Gastrocnemius medialis (tissue), 4 donors: ENCODE data around the gene ADD2. TPM values are rescaled to one million over a fixed set of nuclear protein-coding genes. Genes with fewer than 3 reads are reported as not detected.

Experiments used
- ATAC-seq, 2 donors: fragments of 150-250 bp; one replicate each; pipeline ENCODE4 v1.9.1; 2016
- DNase-seq, 2 donors: peaks; one replicate each; pipeline ENCODE4 v3.0.0-alpha.2; 2019
- H3K27ac ChIP-seq, 4 donors: fragments of 200-600 bp; sonication (generic); 1 replicate in 1 of 4; 2 replicates in 3 of 4; pipeline ENCODE4 v1.5.1; 2016 to 2018; ENCODE audit warnings: mild to moderate bottlenecking in 2 of 4, moderate library complexity in 1 of 4
- H3K27me3 ChIP-seq, 3 donors: fragments of 200-600 bp; sonication (generic) in 2 of 3; 1 replicate in 1 of 3; 2 replicates in 2 of 3; pipeline versions ENCODE4 v1.5.1 to v1.6.0; 2016 to 2019; ENCODE audit warnings: mild to moderate bottlenecking in 1 of 3, moderate library complexity in 1 of 3
- H3K36me3 ChIP-seq, 2 donors: fragments of 200-600 bp; sonication (generic) in 1 of 2; one replicate each; pipeline ENCODE4 v1.5.1; 2017 to 2018
- H3K4me1 ChIP-seq, 2 donors: fragments of 200-600 bp; sonication (generic) in 1 of 2; one replicate each; pipeline ENCODE4 v1.5.1; 2016 to 2017; ENCODE audit warnings: mild to moderate bottlenecking in 2 of 2
- H3K4me3 ChIP-seq, 4 donors: fragments of 200-600 bp; sonication (generic) in 3 of 4; 1 replicate in 1 of 4; 2 replicates in 3 of 4; pipeline ENCODE4 v1.5.1; 2016 to 2019; ENCODE audit warnings: mild to moderate bottlenecking in 2 of 4
- H3K9me3 ChIP-seq, 3 donors: fragments of 200-600 bp; sonication (generic) in 2 of 3; 1 replicate in 1 of 3; 2 replicates in 2 of 3; pipeline ENCODE4 v1.5.1; 2016 to 2019
- CTCF ChIP-seq, 5 experiments: fragments of 450-650 bp in 3 of 5; fragments of 200-600 bp in 2 of 5; sonication (generic) in 2 of 5; IDR thresholded peaks in 4 of 5; conservative IDR thresholded peaks in 1 of 5; 1 replicate in 4 of 5; 2 replicates in 1 of 5; pipeline ENCODE4 v1.5.1; 2016 to 2019; ENCODE audit warnings: antibody characterized with exemption in 5 of 5, mild to moderate bottlenecking in 3 of 5, moderate library complexity in 3 of 5
- POLR2A ChIP-seq, 2 donors: fragments of 450-650 bp; IDR thresholded peaks; one replicate each; pipeline ENCODE4 v1.6.1; 2017; ENCODE audit warnings: antibody characterized with exemption in 2 of 2, mild to moderate bottlenecking in 2 of 2, moderate library complexity in 2 of 2
- in situ Hi-C, 4 donors: fragments of 200-750 bp; cut with MboI; loops; one replicate each; pipeline versions ENCODE4 v1.15.0 to v1.8.0; 2017; ENCODE audit warnings: low sequenced_read_pairs in 4 of 4
- intact Hi-C: fragments of 100-400 bp; cut with DNase I; formaldehyde crosslinking; loops from one replicate; pipeline ENCODE4 v1.15.1; 2023; ENCODE audit warnings: low total_unique reads
- total RNA-seq, 4 donors: library from RNA; depleted of rRNA; stranded (reverse); fragments of >200 nt; gene quantifications; one replicate each; pipeline versions ENCODE4 v1.1.0 to v1.2.3, GENCODE V29; 2016

Gene ADD2
- total RNA-seq, 4 donors from 2014 or later, result 0.20 to 0.75 (median 0.48) TPM

GRCh38 chr2:70732766-70733645 is 35.0 kb downstream of the ADD2 start:
- no peak for ATAC-seq
- Histone ChIP-seq H3K4me1 (no peaks in the 10 kb centered on the region), H3K27me3 (peaks cover 0 to 8% (median 8%) of the 10 kb centered on the region in 3 donors), H3K27ac (no peak overlapping the region), H3K9me3 (no peaks in the 10 kb centered on the region), H3K36me3 (no peaks in the 10 kb centered on the region), H3K4me3 (no peak overlapping the region)
- TF ChIP-seq POLR2A (IDR thresholded peaks at IDR 0.05) (no peak), CTCF (IDR thresholded peaks at IDR 0.05 in 4 of 5, conservative IDR thresholded peaks at IDR 0.05 in 1 of 5) (no peak)
- intact Hi-C loops, result no loop called here
- in situ Hi-C loops, result no loop called here
- no peak for DNase-seq

- Histone ChIP-seq H3K27ac (no peak overlapping the region), H3K4me3 (no peak overlapping the region), H3K36me3 (no peaks in the 10 kb centered on the region), H3K9me3 (no peaks in the 10 kb centered on the region), H3K27me3 (peaks cover 0 to 8% (median 8%) of the 10 kb centered on the region in 3 donors), H3K4me1 (no peaks in the 10 kb centered on the region)
- TF ChIP-seq CTCF (IDR thresholded peaks at IDR 0.05 in 4 of 5, conservative IDR thresholded peaks at IDR 0.05 in 1 of 5) (no peak), POLR2A (IDR thresholded peaks at IDR 0.05) (no peak)
- ATAC-seq, result no peak
- in situ Hi-C loops (no loop called here), intact Hi-C loops (no loop called here)
- DNase-seq, result no peak
Measured at GRCh38 chr2:70730730-70731129, 37.3 kb downstream of the ADD2 start.

GRCh38 chr2:70729647-70730046 is 38.4 kb downstream of the ADD2 start:
- no peak for TF ChIP-seq POLR2A (IDR thresholded peaks at IDR 0.05)
- no peak for TF ChIP-seq CTCF (IDR thresholded peaks at IDR 0.05 in 4 of 5, conservative IDR thresholded peaks at IDR 0.05 in 1 of 5)
- peaks cover 0 to 4% (median 0%) of the 10 kb centered on the region in 3 donors for H3K27me3 ChIP-seq
- H3K4me1 ChIP-seq, result no peaks in the 10 kb centered on the region
- ATAC-seq, result no peak
- no peaks in the 10 kb centered on the region for H3K36me3 ChIP-seq
- H3K27ac ChIP-seq, result no peak overlapping the region
- intact Hi-C loops (no loop called here), in situ Hi-C loops (no loop called here)
- no peak overlapping the region for H3K4me3 ChIP-seq
- no peaks in the 10 kb centered on the region for H3K9me3 ChIP-seq
- DNase-seq, result no peak

- Histone ChIP-seq H3K27me3 (no peaks in the 10 kb centered on the region), H3K4me3 (no peak overlapping the region), H3K4me1 (no peaks in the 10 kb centered on the region), H3K27ac (no peak overlapping the region), H3K36me3 (no peaks in the 10 kb centered on the region), H3K9me3 (no peaks in the 10 kb centered on the region)
- no peak for DNase-seq
- intact Hi-C loops, result no loop called here
- in situ Hi-C loops, result no loop called here
- TF ChIP-seq POLR2A (IDR thresholded peaks at IDR 0.05) (no peak), CTCF (IDR thresholded peaks at IDR 0.05 in 4 of 5, conservative IDR thresholded peaks at IDR 0.05 in 1 of 5) (no peak)
- ATAC-seq, result no peak
Measured at GRCh38 chr2:70728128-70728527, 39.9 kb downstream of the ADD2 start.
